Left renal cortex interstitium (tissue), 4 donors: Measurements from ENCODE around the gene RAPGEF5. TPM values are rescaled to one million over a fixed set of nuclear protein-coding genes. Genes with fewer than 3 reads are reported as not detected.

Experiments
- DNase-seq, 4 donors: peaks; one replicate each; pipeline ENCODE4 v3.0.0-alpha.2; 2013; ENCODE audit warnings: low read depth in 4 of 4, low spot score in 2 of 4, missing footprints in 1 of 4
- polyA plus RNA-seq, 4 donors: library from polyadenylated mRNA; unstranded; fragments of 120-200 nt; gene quantifications; one replicate each; pipeline ENCODE4 v1.2.1, GENCODE V29; 2013; ENCODE audit not compliant: insufficient read length in 4 of 4

Gene RAPGEF5
- polyA plus RNA-seq, 4 donors: 35.0 to 43.9 (median 37.7) TPM

DNA sequence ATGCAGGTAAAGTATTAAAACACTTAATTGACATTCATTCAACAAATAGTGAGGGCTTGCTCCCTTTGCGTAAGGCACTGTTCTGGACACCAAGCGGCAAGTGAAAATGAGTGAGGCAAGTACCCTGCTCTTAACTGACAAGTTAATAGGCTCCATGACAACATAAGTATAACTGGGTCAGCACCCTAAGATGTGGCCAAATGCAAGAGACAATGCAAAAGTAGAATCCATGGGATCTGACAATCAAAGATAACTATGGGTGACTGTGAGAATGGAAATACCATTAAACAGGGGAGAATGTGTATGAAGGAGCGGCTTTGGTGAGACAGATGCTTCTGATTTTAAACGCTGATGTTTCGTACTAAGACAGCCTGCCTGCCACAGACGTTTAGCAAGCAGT, 160.5 kb downstream of the RAPGEF5 start:
- DNase-seq: no peak

DNA sequence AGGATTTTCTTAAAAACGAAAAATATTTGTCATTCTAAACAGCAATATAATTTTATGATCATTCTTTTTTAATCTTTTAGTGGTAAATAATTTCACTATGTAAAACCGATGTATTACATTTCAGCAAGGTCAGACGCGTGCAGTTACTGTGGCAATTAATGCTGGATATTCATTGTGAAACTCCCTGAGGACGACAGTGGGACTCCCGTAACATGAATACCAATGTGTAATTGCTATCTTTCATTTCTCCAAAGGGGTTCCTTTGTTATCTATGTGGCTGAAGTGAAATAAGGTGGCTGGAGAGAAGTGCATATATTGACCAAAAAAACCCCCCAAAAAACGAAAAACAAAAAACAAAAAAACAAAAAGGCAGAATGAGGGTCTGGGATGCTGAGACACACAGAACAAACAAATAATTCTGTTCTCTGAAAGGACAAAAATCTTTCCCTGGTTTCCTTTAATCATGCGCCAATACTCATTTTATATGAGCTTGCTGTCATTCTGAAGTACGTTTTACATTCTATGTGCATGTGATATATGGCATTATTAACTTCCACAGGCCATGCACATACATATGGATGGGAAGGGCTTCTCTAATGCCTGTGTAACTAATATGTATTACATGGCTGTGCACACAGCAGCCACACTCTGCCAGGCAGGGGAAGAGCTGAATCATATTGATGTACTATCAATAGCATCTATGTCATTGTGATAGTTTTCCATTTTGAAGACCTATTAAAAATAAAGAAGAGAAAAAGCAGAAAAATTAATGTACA, 161.4 kb downstream of the RAPGEF5 start:
- no peak for DNase-seq

DNA sequence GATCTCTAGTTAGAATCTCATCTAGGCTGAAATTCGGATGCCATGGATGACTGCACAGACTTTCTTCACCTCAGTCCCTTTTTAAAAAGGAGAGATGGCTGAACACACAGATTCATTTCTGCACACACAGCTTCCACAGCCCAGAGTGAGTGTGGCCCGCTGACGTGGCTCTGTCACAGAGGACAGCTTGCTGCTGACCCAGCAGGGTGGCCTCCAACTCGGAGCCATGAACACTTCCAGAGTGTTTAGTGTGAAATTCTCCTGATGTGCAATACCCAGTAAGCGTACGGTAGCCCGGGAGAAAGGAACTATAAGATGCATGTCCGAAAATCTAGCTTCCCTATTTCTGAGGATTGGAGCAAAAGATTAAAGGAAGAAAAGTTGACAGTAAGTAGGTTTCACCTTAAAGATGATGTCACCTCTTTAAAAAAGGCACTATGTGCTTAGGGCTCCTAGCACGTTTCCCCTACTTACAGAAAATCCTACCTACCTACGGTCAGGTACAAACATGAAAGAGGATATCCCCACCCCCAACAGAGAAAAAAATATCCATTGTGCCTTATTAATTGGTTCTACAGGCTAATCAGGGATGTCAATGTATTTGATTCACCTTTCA, 162.2 kb downstream of the RAPGEF5 start:
- DNase-seq: no peak

GRCh38 chr7:22193450-22193983, 163.4 kb downstream of the RAPGEF5 start:
- DNase-seq: peak in 2 of 4 donors; percentile 32 to 56

GRCh38 chr7:22192801-22193200, 164.2 kb downstream of the RAPGEF5 start:
- DNase-seq: no peak

GRCh38 chr7:22190736-22191135, 166.2 kb downstream of the RAPGEF5 start:
- no peak for DNase-seq

DNA sequence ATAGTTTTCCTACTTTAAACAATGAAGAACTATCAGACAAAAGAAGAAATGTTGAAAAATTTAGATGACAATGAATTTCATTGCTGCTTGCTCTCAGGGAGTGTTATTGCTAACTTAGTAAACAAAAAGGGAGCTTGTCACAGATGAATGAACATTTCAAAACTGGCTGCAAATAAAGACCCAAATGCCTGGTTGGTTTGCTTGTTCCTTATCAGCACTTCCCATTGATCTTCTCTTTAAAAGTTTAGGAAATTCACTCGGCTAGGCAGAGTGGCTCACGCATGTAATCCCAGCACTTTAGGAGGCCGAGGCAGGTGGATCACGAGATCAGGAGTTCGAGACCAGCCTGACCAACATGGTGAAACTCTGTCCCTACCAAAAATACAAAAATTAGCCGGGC, 167.2 kb downstream of the RAPGEF5 start:
- DNase-seq: no peak

DNA sequence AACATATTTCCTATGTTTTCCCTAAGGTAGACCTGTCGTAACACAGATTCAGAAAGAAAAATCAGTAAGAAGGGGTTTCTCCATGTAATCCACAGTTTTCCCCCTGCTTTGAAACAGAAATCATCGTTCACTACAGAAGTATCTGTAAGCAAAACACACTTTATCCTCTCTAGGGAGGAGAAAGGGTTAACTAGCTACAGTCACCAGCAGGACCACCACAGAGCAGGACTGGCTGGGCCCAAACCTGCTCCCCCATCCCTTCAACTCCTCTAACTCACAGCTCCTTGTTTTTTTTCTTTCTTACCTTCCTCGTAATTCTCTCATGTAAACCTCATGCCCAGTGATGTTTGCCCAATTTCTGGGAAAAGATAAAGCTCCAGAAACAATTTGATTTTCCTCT, 167.7 kb downstream of the RAPGEF5 start:
- DNase-seq: no peak

DNA sequence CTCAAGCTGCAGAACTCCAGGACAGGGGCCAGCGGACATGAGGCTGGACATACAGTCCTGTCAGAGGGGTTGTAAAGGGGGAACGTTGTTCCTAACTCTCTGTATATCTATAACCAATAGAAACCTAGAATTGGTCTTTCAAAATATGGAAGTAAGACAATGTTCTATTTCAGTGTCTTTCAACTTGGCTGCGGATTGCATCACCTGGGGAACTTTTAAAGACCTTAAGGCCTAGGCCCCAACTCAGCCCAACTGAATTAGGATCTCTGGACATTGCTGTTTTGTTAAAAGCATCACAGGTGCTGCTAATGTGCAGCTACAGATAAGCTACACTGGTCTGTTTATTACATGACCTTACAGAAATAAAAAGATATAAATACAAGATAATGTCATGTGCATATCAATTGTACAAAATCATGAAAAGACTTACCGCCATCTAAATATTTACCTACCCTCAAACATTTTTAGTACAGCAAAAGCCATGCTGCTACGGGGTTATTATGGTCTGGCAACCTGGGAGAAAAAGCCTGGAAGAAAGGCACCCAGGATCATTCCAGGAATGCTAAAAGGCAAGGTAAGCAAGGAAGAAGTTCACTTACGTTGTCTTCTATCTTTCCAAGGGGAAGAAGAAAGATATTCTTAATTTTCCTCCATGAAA, 169.1 kb downstream of the RAPGEF5 start:
- DNase-seq: no peak

DNA sequence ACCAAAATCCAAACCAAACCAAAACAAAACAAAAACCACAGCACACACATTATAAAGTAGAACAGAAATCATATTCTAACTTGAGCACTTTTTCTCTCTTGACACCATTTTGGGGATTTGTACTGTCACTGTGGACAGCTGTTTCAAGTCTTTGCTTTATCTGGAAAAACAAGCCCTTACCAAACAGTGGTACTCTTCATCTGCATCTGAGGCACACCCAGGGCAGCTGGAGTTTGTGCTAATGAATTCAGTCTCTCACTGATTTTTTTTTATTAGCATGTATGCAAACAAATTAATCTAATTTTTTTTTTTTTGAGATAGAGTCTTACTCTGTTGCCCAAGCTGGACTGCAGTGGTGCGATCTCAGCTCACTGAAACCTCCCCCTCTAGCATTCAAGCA, 171.4 kb downstream of the RAPGEF5 start:
- DNase-seq: no peak

DNA sequence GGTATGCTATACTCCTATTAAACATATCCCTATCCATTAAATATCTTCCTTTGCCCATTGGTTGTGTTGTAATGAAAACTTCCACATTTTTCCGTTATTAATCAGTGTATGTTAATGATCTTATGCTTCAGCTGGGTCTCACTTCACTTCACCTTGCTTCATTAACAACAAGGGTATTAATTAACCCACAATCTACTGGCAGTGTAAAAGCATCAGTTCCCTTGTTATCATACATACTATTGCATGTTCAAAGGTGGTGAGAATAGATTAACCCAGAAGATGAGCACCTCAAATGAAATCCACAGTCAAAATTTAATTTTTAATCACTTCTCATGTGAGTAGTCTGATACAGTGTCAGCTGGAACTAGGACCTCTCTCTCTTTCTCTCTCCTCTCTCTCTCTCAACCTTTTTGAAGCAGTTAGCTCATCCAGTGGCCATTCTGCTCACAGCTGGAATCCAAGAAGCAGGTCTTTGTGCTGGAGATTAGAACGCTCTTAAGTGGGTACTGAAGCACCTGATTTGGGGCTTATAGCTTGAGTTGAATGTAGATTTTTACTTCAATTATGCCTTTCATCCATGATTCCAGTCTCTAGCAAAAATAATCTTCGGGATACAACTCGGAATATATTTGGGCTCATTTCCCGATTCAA, 172.3 kb downstream of the RAPGEF5 start:
- DNase-seq: no peak

DNA sequence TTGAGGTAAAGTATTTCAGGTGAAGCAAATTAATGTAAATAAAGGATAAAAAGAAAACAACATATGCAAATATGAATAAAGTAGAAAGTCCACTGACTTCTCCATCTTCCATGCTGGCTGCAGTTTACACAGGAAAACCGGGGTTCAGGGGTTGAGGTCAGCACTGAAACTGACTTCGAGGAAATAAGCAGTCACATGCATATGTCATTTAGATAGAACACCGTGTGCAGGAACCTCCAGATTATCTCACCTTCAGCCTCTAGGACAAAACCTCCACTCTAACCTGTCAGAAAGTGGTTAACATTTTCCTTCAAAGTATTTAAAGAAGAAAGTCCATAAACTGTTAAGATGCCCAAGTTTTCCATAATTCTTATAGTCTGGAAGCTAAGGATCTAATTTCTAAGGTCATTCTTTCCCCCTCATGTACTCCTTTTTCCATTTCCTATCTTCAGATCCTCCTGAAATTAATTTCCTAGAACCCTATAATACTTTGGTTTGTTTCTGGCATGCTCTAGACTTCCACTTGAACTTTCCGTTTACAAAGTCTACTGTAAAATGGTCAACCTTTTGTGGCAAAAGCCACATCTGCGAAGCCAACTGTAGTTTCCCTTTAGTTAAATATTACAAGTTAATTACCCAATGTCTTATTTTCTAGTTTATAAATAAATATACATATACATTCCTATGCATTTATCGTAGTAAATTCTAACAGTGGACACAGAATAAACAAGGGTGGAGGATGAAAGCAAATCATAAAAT, 173.3 kb downstream of the RAPGEF5 start:
- DNase-seq: no peak

GRCh38 chr7:22182149-22182548, 174.8 kb downstream of the RAPGEF5 start:
- DNase-seq: no peak

DNA sequence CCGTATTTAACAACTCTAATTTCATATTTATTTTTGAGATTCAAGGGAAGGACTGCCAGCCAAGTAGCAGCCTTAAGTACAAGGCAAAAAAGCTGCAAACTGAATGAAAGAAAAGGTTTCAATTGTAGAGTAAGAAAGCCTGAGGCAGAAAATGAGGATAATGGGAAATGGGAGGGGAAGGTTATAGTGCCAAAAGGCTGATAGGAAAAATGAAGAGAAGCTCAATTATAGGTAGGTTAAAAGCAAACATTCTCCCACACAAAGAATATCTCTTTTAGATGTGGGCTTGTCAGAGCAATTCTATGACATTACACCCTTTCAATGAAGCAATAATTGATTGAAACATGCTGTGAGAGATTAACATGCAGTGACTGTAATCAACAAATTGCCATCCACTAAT, 175.3 kb downstream of the RAPGEF5 start:
- no peak for DNase-seq

- no peak for DNase-seq
These were observed 177.5 kb downstream of the RAPGEF5 start for GRCh38 chr7:22179442-22179879.

DNA sequence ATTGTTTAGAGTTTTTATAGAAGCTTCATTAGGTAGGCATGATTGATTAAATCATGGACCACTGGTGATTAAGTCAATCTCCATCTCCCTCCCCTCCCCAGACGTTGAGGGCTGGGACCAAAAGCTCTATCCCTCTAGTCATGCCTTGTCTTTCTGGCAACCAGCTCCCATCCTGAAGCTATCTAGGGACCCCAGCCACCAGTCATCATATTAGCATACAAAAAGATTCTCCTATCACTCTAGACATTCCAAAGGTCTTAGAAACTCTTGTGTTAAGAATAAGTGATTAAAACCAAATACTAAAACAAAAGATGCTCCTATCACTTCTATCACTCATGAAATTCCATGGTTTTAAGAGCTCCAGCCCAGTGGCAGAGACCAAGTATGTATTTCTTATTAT, 178.2 kb downstream of the RAPGEF5 start:
- DNase-seq: no peak

GRCh38 chr7:22176791-22177412, 180.1 kb downstream of the RAPGEF5 start:
- no peak for DNase-seq

DNA sequence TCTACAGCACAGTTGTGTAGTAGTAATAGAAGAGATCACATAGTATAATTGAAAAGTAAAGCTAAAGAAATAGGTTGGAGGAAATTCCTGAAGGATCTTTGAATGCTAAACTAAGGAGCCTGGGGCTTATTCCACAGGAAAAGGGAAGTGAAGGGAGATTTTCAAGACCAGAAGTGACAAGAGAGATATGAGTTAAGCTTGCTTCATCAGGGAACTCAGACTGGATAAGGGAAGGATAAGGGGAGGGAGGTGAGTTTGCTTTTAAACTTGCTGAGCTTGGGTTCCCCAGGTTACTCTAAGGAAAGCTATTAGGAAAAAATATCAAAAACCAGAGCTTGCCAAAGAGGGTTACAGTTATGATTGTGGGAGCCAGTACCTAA, 182.4 kb downstream of the RAPGEF5 start:
- no peak for DNase-seq

DNA sequence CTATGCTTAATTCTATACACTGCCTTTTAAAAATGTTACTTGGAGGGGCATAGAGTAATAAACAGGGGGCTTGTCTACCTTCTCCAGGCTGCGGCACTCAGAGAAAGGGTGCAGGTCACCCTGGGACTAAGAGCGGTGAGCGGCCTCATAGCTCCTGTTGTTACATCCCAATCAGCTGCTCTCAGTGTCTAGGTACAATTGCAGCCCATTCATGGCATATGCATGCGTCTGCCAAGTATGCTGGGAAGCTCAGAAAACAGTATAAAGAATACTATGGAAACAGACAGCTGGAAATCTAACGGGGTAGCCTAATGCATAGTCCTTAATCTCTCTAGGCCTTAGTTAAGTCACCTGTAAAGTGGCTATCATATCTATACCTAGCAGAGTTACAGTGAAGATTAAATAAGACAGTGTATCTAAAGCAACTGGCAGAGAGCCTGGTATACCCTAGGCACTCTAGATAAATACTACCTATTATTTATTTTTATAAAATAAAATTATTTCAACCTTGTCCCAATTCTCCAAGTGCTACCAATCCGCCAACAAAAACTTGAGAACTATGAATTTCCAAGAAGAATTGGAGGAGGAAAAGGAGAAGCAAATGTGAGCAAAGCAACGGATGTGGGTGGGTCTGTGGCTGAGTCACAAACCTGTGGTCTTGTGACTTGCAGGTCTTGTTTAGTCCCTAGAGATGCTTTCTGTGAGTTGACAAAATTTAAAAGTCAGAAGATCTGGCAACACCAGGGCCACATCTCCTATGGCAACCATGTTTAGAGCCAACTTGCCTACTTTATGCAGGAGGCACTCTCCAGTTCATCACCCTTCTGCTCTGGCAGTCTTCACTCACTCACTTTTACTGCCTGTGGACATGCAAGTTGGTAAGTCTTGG, 183.0 kb downstream of the RAPGEF5 start:
- no peak for DNase-seq
